HCT116 (cell line): ENCODE measurements around the gene SIPA1L3. TPM values are rescaled to one million over a fixed set of nuclear protein-coding genes. Genes with fewer than 3 reads are reported as not detected.

Experiments used
- ATAC-seq: fragments of 200-7000 bp; cut with Tn5 transposase; 2 replicates; pipeline ENCODE4 v1.9.1; 2020; ENCODE audit warnings: mild to moderate bottlenecking, moderate library complexity
- BruUV-seq: library from RNA; stranded (reverse); fragments of 400-500 nt; replicated peaks from 2 replicates; lab custom pipeline; 2021; lab: Mats Ljungman, UMichigan
- CTCF ChIA-PET: fragments of 300-600 bp; sonication (Branson Sonifier 250); formaldehyde crosslinking; loops from one replicate; lab custom pipeline; 2021; ENCODE audit warnings: antibody characterized with exemption; lab: Charles Lee
- POLR2A ChIA-PET: fragments of 300-600, 350-600 bp; sonication (Branson Sonifier 250); formaldehyde crosslinking; loops from one replicate; lab custom pipeline; 2021; ENCODE audit warnings: antibody characterized with exemption; lab: Charles Lee
- RAD21 ChIA-PET, 2 experiments: fragments of 300-600 bp; sonication (Branson Sonifier 250); formaldehyde crosslinking; loops; one replicate each; lab custom pipeline; 2023; ENCODE audit warnings: low total read pairs in 2 of 2; ENCODE audit not compliant: uncharacterized antibody in 2 of 2, unreplicated experiment in 2 of 2, low non-redundant PET in 1 of 2; lab: Charles Lee
- DNase-seq: peaks from one replicate; pipeline ENCODE4 v3.0.0-alpha.2; 2010; ENCODE audit warnings: low read depth, low spot score
- H2AFZ ChIP-seq: fragments of 200-600 bp; shearing (Covaris generic), sonication (generic); 2 replicates; pipeline ENCODE4 v1.6.1; 2017; ENCODE audit warnings: low read depth, mixed run types, mixed read lengths, antibody characterized with exemption, low read length; ENCODE audit not compliant: poor library complexity, severe bottlenecking
- H3K27ac ChIP-seq: 2 replicates; pipeline ENCODE4 v1.5.1; 2012; ENCODE audit warnings: low read depth, low read length
- H3K27me3 ChIP-seq: fragments of 200-600 bp; sonication (generic); 2 replicates; pipeline ENCODE4 v1.6.1; 2016; ENCODE audit warnings: mixed run types, low read length, mixed read lengths; ENCODE audit not compliant: insufficient read depth
- H3K36me3 ChIP-seq, 2 experiments: fragments of 200-500 bp in 1 of 2; fragments of 200-600 bp in 1 of 2; sonication (Bioruptor generic) in 1 of 2; sonication (generic) in 1 of 2; 2 replicates each; pipeline versions ENCODE4 v1.5.1 to v1.6.1; 2014 to 2016; ENCODE audit warnings: low read length in 2 of 2, inconsistent platforms in 1 of 2, mixed read lengths in 1 of 2, mixed run types in 1 of 2; ENCODE audit not compliant: insufficient read depth in 2 of 2, control insufficient read depth in 1 of 2
- H3K4me1 ChIP-seq, 2 experiments: fragments of 200-600 bp in 1 of 2; sonication (generic) in 1 of 2; 2 replicates each; pipeline versions ENCODE4 v1.5.1 to v1.6.1; 2012 to 2017; ENCODE audit warnings: low read length in 2 of 2, inconsistent platforms in 1 of 2, mild to moderate bottlenecking in 1 of 2, mixed read lengths in 1 of 2, mixed run types in 1 of 2, moderate library complexity in 1 of 2; ENCODE audit not compliant: insufficient read depth in 2 of 2, control insufficient read depth in 1 of 2
- H3K4me2 ChIP-seq: fragments of 200-600 bp; sonication (generic); 2 replicates; pipeline ENCODE4 v1.6.1; 2017; ENCODE audit warnings: mixed run types, low read length, mixed read lengths
- H3K4me3 ChIP-seq, 2 experiments: fragments of 200-600 bp in 1 of 2; sonication (generic) in 1 of 2; replicated peaks in 1 of 2; 2 replicates each; pipeline ENCODE4 v1.5.1; 2011 to 2016; ENCODE audit warnings: low read length in 2 of 2, control low read depth in 1 of 2, low read depth in 1 of 2, mild to moderate bottlenecking in 1 of 2, mixed read lengths in 1 of 2, mixed run types in 1 of 2
- H3K79me2 ChIP-seq: fragments of 200-600 bp; sonication (generic); 2 replicates; pipeline ENCODE4 v1.6.1; 2017; ENCODE audit warnings: mild to moderate bottlenecking, mixed run types, low read length, moderate library complexity, mixed read lengths; ENCODE audit not compliant: insufficient read depth
- H3K9ac ChIP-seq: fragments of 200-600 bp; sonication (generic); 2 replicates; pipeline ENCODE4 v1.6.1; 2016; ENCODE audit warnings: low read length, mixed read lengths
- H3K9me2 ChIP-seq: fragments of 200-600 bp; sonication (generic), shearing (Covaris generic); 2 replicates; pipeline ENCODE4 v1.6.1; 2017; ENCODE audit warnings: mixed run types, mild to moderate bottlenecking, moderate library complexity; ENCODE audit not compliant: insufficient read depth
- H3K9me3 ChIP-seq, 2 experiments: fragments of 200-500 bp in 1 of 2; fragments of 200-600 bp in 1 of 2; sonication (Bioruptor generic) in 1 of 2; sonication (generic) in 1 of 2; 2 replicates each; pipeline ENCODE4 v1.6.1; 2014 to 2017; ENCODE audit warnings: low read length in 2 of 2, mixed read lengths in 2 of 2, inconsistent platforms in 1 of 2, low read depth in 1 of 2, mild to moderate bottlenecking in 1 of 2, mixed run types in 1 of 2, moderate library complexity in 1 of 2; ENCODE audit not compliant: control insufficient read depth in 1 of 2, insufficient read depth in 1 of 2
- H4K20me1 ChIP-seq: fragments of 200-600 bp; sonication (generic), shearing (Covaris generic); 2 replicates; pipeline ENCODE4 v1.6.1; 2017; ENCODE audit warnings: mixed run types, mild to moderate bottlenecking, moderate library complexity; ENCODE audit not compliant: insufficient read depth
- ATF3 ChIP-seq: IDR thresholded peaks from 2 replicates; pipeline ENCODE4 v1.6.1; 2012
- CBX3 ChIP-seq: IDR thresholded peaks from 2 replicates; pipeline ENCODE4 v1.6.1; 2012; ENCODE audit warnings: low read depth
- CEBPB ChIP-seq: IDR thresholded peaks from 2 replicates; pipeline ENCODE4 v1.6.1; 2012; ENCODE audit warnings: low read depth
- CTCF ChIP-seq, 3 experiments: fragments of 200-600 bp in 1 of 3; sonication (generic) in 1 of 3; IDR thresholded peaks in 2 of 3; conservative IDR thresholded peaks in 1 of 3; 2 replicates each; pipeline ENCODE4 v1.5.1; 2012 to 2017; ENCODE audit warnings: low read depth in 2 of 3, low read length in 2 of 3, antibody characterized with exemption in 1 of 3, borderline replicate concordance in 1 of 3, control low read depth in 1 of 3, mild to moderate bottlenecking in 1 of 3, mixed read lengths in 1 of 3, mixed run types in 1 of 3, moderate library complexity in 1 of 3; ENCODE audit not compliant: insufficient read depth in 1 of 3
- EGR1 ChIP-seq: IDR thresholded peaks from 2 replicates; pipeline ENCODE4 v1.6.1; 2012; ENCODE audit warnings: low read depth
- EZH2 ChIP-seq: fragments of 200-600 bp; sonication (generic); IDR thresholded peaks from 2 replicates; pipeline ENCODE4 v1.6.1; 2017; ENCODE audit warnings: antibody characterized with exemption, mixed run types
- JUND ChIP-seq: IDR thresholded peaks from 2 replicates; pipeline ENCODE4 v1.6.1; 2012
- POLR2A ChIP-seq: IDR thresholded peaks from 2 replicates; pipeline ENCODE4 v1.7.0; 2011; ENCODE audit warnings: borderline replicate concordance; ENCODE audit not compliant: insufficient read depth, insufficient read length; ENCODE audit errors: extremely low read depth
- POLR2AphosphoS5 ChIP-seq: IDR thresholded peaks from 2 replicates; pipeline ENCODE4 v1.6.1; 2011; ENCODE audit warnings: mild to moderate bottlenecking, low read depth, low read length, moderate library complexity
- RAD21 ChIP-seq: IDR thresholded peaks from 2 replicates; pipeline ENCODE4 v1.6.1; 2012; ENCODE audit warnings: low read depth, mild to moderate bottlenecking
- REST ChIP-seq: IDR thresholded peaks from 2 replicates; pipeline ENCODE4 v1.6.1; 2012; ENCODE audit warnings: low read depth
- SIN3A ChIP-seq: IDR thresholded peaks from 2 replicates; pipeline ENCODE4 v1.6.1; 2012; ENCODE audit warnings: low read depth
- SP1 ChIP-seq: IDR thresholded peaks from 2 replicates; pipeline ENCODE4 v1.6.1; 2012; ENCODE audit warnings: low read depth
- TCF7L2 ChIP-seq: IDR thresholded peaks from 2 replicates; pipeline ENCODE4 v1.7.0; 2011; ENCODE audit warnings: borderline replicate concordance, inconsistent platforms; ENCODE audit not compliant: insufficient read depth, insufficient read length; ENCODE audit errors: extremely low read depth
- YY1 ChIP-seq: IDR thresholded peaks from 2 replicates; pipeline ENCODE4 v1.6.1; 2011; ENCODE audit warnings: low read length, low read depth, moderate library complexity, mild to moderate bottlenecking; ENCODE audit not compliant: insufficient replicate concordance; ENCODE audit errors: extremely low read depth
- ZBTB33 ChIP-seq: IDR thresholded peaks from 2 replicates; pipeline ENCODE4 v1.6.1; 2011; ENCODE audit warnings: mild to moderate bottlenecking, low read length, moderate library complexity; ENCODE audit not compliant: insufficient replicate concordance; ENCODE audit errors: extremely low read depth
- ZFX ChIP-seq: fragments of 450-650 bp; IDR thresholded peaks from 2 replicates; pipeline ENCODE4 v1.6.1; 2017
- intact Hi-C: fragments of 100-400 bp; cut with micrococcal nuclease; formaldehyde crosslinking; loops from 2 replicates; pipeline ENCODE4 v1.10.0; 2022
- total RNA-seq: library from RNA; stranded (reverse); gene quantifications from one replicate; pipeline ENCODE4 v1.2.1, GENCODE V29; 2021; ENCODE audit not compliant: unreplicated experiment

SIPA1L3 gene
- total RNA-seq, 1 experiment from 2014 or later: 41.8 TPM

GRCh38 chr19:38118176-38118575 is 211.2 kb downstream of the SIPA1L3 start:
- Histone ChIP-seq H3K4me1 (no peaks in the 10 kb centered on the region), H3K9me2 (no peaks in the 10 kb centered on the region), H3K4me2 (no peak overlapping the region), H3K79me2 (no peaks in the 10 kb centered on the region; the same call in 1 of the 2 replicates), H3K27ac (no peak overlapping the region), H3K4me3 (no peak overlapping the region), H3K27me3 (no peaks in the 10 kb centered on the region), H2AFZ (no peak overlapping the region), H4K20me1 (no peaks in the 10 kb centered on the region), H3K9me3 (no peaks in the 10 kb centered on the region), H3K9ac (no peak overlapping the region), H3K36me3 (peaks cover 4 to 31% of the 10 kb centered on the region in 2 experiments; a peak in 2 of 4 replicates)
- BruUV-seq: no TSS peak
- ChIA-PET POLR2A (no interaction called here), RAD21 (no interaction called here), CTCF (no interaction called here)
- ATAC-seq (no peak), DNase-seq (no peak)
- intact Hi-C loops: no loop called here
- TF ChIP-seq YY1 (no peak), TCF7L2 (no peak), EZH2 (no peak), POLR2AphosphoS5 (no peak), POLR2A (no peak), EGR1 (no peak), CTCF (IDR thresholded peaks at IDR 0.05 in 2 of 3, conservative IDR thresholded peaks at IDR 0.05 in 1 of 3; ENCODE audit: borderline replicate concordance in 1 of 3, insufficient read depth in 1 of 3, low read depth in 2 of 3, low read length in 2 of 3) (no peak), SP1 (no peak), ZBTB33 (no peak), RAD21 (no peak), JUND (no peak), SIN3A (no peak), CEBPB (no peak), REST (no peak), ZFX (no peak), ATF3 (no peak), CBX3 (no peak)
